GM12878 (cell line): ENCODE data around the gene OPCML. TPM values are rescaled to one million over a fixed set of nuclear protein-coding genes. Genes with fewer than 3 reads are reported as not detected.

Experiments
- ATAC-seq: fragments of 200-7000 bp; cut with Tn5 transposase; 3 replicates; pipeline ENCODE4 v1.9.1; 2020; ENCODE audit warnings: mild to moderate bottlenecking, moderate library complexity
- BruUV-seq: library from RNA; stranded (reverse); fragments of 400-500 nt; replicated peaks from 2 replicates; lab custom pipeline; 2021; lab: Mats Ljungman, UMichigan
- CTCF ChIA-PET: fragments of 300-600 bp; sonication (Branson Sonifier 250); formaldehyde crosslinking; extraction: SDS; loops from one replicate; lab custom pipeline; 2021; ENCODE audit warnings: inconsistent platforms; lab: Yijun Ruan, JAX
- POLR2A ChIA-PET: fragments of 350-600 bp; formaldehyde crosslinking; extraction: SDS; loops from one replicate; lab custom pipeline; 2021; ENCODE audit warnings: inconsistent platforms; lab: Charles Lee
- RAD21 ChIA-PET: fragments of 300-600 bp; sonication (Branson Sonifier 250); formaldehyde crosslinking; loops from one replicate; lab custom pipeline; 2023; ENCODE audit warnings: antibody characterized with exemption; ENCODE audit not compliant: unreplicated experiment; lab: Charles Lee
- SMC1A ChIA-PET: fragments of 300-600 bp; sonication (Branson Sonifier 250); formaldehyde crosslinking; loops from one replicate; lab custom pipeline; 2023; ENCODE audit not compliant: unreplicated experiment, uncharacterized antibody; lab: Charles Lee
- DNase-seq: peaks from one replicate; pipeline ENCODE4 v3.0.0-alpha.2; 2011; ENCODE audit warnings: low read depth, low spot score
- FAIRE-seq: peaks from 3 replicates; lab custom pipeline; 2011; peaks lifted over from hg19 to GRCh38; lab: Jason Lieb, UNC
- H2AFZ ChIP-seq: 2 replicates; pipeline ENCODE4 v1.6.0; 2011; ENCODE audit warnings: low read depth, low read length, control low read depth; ENCODE audit not compliant: control insufficient read depth
- H3K27ac ChIP-seq: 2 replicates; pipeline ENCODE4 v1.5.1; 2011; ENCODE audit warnings: control low read depth; ENCODE audit not compliant: control insufficient read depth, insufficient read depth
- H3K27me3 ChIP-seq, 2 experiments: replicated peaks in 1 of 2; 2 replicates each; pipeline versions ENCODE4 v1.6.0 to v1.6.1; 2011; ENCODE audit warnings: low read length in 1 of 2; ENCODE audit not compliant: control insufficient read depth in 2 of 2, insufficient read depth in 2 of 2
- H3K36me3 ChIP-seq, 2 experiments: 2 replicates each; pipeline ENCODE4 v1.5.1; 2011; ENCODE audit warnings: low read length in 1 of 2; ENCODE audit not compliant: control insufficient read depth in 2 of 2, insufficient read depth in 2 of 2
- H3K4me1 ChIP-seq: 2 replicates; pipeline ENCODE4 v1.6.1; 2011; ENCODE audit warnings: mild to moderate bottlenecking, low read length, moderate library complexity, mixed read lengths; ENCODE audit not compliant: control insufficient read depth, insufficient read depth
- H3K4me2 ChIP-seq: 2 replicates; pipeline ENCODE4 v1.6.0; 2011; ENCODE audit warnings: control low read depth; ENCODE audit not compliant: control insufficient read depth, insufficient read depth
- H3K4me3 ChIP-seq: fragments of 200-600 bp; sonication (generic); 2 replicates; pipeline ENCODE4 v1.5.1; 2016
- H3K79me2 ChIP-seq: 2 replicates; pipeline ENCODE4 v1.6.0; 2011; ENCODE audit warnings: low read length; ENCODE audit not compliant: control insufficient read depth, insufficient read depth
- H3K9ac ChIP-seq: 2 replicates; pipeline ENCODE4 v1.8.0; 2011; ENCODE audit warnings: low read length, control low read depth, mixed read lengths; ENCODE audit not compliant: control insufficient read depth, insufficient read depth
- H3K9me3 ChIP-seq: replicated peaks from 3 replicates; pipeline ENCODE4 v1.5.1; 2011; ENCODE audit warnings: mild to moderate bottlenecking, low read length; ENCODE audit not compliant: control insufficient read depth, insufficient read depth
- H4K20me1 ChIP-seq: 2 replicates; pipeline ENCODE4 v1.6.0; 2011; ENCODE audit not compliant: control insufficient read depth, insufficient read depth
- BACH1 ChIP-seq: fragments of 450-650 bp; IDR thresholded peaks from 2 replicates; pipeline ENCODE4 v1.6.1; 2017; ENCODE audit warnings: mild to moderate bottlenecking, borderline replicate concordance
- CUX1 ChIP-seq: IDR thresholded peaks from 2 replicates; pipeline ENCODE4 v1.6.1; 2012; ENCODE audit warnings: improper control_type of control experiment, low read depth, low read length; ENCODE audit not compliant: insufficient replicate concordance
- MTA2 ChIP-seq: fragments of 450-650 bp; IDR thresholded peaks from 2 replicates; pipeline ENCODE4 v1.6.1; 2016; ENCODE audit warnings: low read depth, mild to moderate bottlenecking, moderate library complexity
- POU2F2 ChIP-seq: IDR thresholded peaks from 3 replicates; pipeline ENCODE4 v1.6.1; 2011; ENCODE audit warnings: low read depth, mild to moderate bottlenecking, low read length, borderline replicate concordance
- RAD21 ChIP-seq: IDR thresholded peaks from 2 replicates; pipeline ENCODE4 v1.6.1; 2011; ENCODE audit warnings: mild to moderate bottlenecking, low read depth, low read length, moderate library complexity; ENCODE audit not compliant: insufficient read depth
- SIX5 ChIP-seq: IDR thresholded peaks from 2 replicates; pipeline ENCODE4 v1.6.1; 2011; ENCODE audit warnings: mild to moderate bottlenecking, low read depth, low read length, moderate library complexity; ENCODE audit not compliant: severe bottlenecking
- YBX1 ChIP-seq: fragments of 450-650 bp; IDR thresholded peaks from 2 replicates; pipeline ENCODE4 v1.6.1; 2016; ENCODE audit warnings: antibody characterized with exemption
- ZBTB4 ChIP-seq: fragments of 450-650 bp; formaldehyde crosslinking; IDR thresholded peaks from 2 replicates; pipeline ENCODE4 v1.4.0; 2022; ENCODE audit warnings: mild to moderate bottlenecking, moderate library complexity
- WGBS: methylation state at CpG from one replicate; pipeline ENCODE4 v1.1.6; 2016; ENCODE audit warnings: low lambda C conversion rate; ENCODE audit not compliant: insufficient replicate concordance, insufficient coverage; ENCODE audit errors: missing lambda C conversion rate; 5-methylcytosine and 5-hydroxymethylcytosine counted together
- in situ Hi-C: fragments of 300-500 bp; cut with MboI; formaldehyde crosslinking; loops from 9 replicates; pipeline ENCODE4 v1.14.3; 2018; ENCODE audit warnings: mixed read lengths
- intact Hi-C: fragments of 100-400 bp; cut with micrococcal nuclease; formaldehyde crosslinking; loops from one replicate; pipeline ENCODE4 v1.14.2; 2022; ENCODE audit not compliant: unreplicated experiment
- polyA plus RNA-seq, 11 experiments: library from polyadenylated mRNA; depleted of rRNA in 4 of 11; unstranded in 6 of 11; stranded (reverse) in 5 of 11; fragments of >200 nt; fragmentation: Nextera tagmentation in 4 of 11; fragmentation: Illumina TruSeq in 1 of 11; extraction: Ambion mirVana in 4 of 11; extraction: Trizol in 1 of 11; gene quantifications; 1 replicate in 1 of 11; 2 replicates in 10 of 11; pipeline versions ENCODE4 v1.2.1 to v1.2.3, GENCODE V29; 2011 to 2016; ENCODE audit warnings: inconsistent platforms in 2 of 11, missing spikeins in 2 of 11, low read depth in 1 of 11
- total RNA-seq, 4 experiments: library from RNA; depleted of rRNA in 3 of 4; stranded (reverse); fragments of >200 nt in 3 of 4; fragmentation: Illumina TruSeq in 1 of 4; extraction: Trizol in 1 of 4; gene quantifications; 2 replicates each; pipeline versions ENCODE4 v1.2.1 to v1.2.3, GENCODE V29; 2013 to 2021
- TF ChIP-seq, protein P1 (sequence below): fragments of 450-650 bp; IDR thresholded peaks from 2 replicates; pipeline ENCODE4 v1.6.1; 2016; ENCODE audit warnings: mild to moderate bottlenecking
- TF ChIP-seq, protein P2 (sequence below): IDR thresholded peaks from 2 replicates; pipeline ENCODE4 v1.6.1; 2012; ENCODE audit warnings: low read depth, low read length, improper control_type of control experiment

OPCML gene
- total and polyA plus RNA-seq, 10 of the 15 experiments (the other 5 are each of a cell fraction or from before 2014, with no cell fraction given): 0.84 TPM; not detected in 9

DNA sequence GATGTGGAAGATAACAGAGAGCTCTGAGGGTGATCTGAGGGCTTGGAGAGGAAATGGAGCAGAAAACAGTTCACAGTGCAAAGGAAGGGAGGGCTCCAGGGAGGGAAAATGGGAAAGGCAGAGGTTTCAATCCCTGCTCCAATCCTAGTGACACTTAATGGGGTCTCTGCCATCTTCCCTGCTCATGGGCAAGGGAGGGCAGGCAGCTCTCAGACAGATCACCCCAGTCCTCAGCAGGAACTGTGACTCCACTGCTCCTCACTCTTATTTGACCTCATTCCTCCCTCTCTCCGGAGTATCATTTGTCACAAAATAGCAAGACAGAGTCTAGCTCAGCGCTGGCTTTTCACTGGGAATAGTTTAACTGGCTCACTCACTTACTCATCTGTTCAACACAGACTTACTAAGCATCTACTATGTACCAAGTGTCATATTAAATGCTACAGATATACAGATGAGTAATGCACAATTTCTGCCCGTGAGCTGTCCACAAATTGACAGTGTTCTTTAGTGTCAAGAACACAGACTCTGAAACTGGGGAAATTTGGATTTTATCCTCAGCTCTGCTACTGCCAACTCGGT, 817.4 kb downstream of the OPCML start (continued):
- no peak for TF ChIP-seq CUX1

DNA sequence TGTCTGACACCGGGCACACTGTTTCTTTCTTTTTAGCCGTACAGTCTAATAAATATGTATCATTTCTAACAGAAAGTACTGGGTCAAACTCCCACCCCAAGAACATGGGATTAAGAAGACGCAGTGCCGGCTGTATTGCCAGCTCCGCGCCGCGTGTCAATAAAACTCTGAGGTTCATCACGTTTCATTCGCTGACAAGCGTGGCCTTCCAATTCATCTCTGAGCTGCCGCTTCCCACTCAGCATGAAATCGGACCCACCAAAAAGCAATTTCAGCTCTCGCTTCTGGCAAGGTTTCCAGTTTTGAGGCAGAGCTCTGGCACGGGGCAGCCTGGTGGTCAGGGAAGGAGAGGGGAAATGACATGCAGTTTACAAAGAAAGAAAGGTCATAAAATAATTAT, 819.8 kb downstream of the OPCML start:
- no peak for FAIRE-seq
- POLR2A ChIA-PET: no interaction called here
- 65% methylated on average over 15 of the region's 15 CpGs for WGBS
- SMC1A ChIA-PET: no interaction called here
- DNase-seq: no peak
- Histone ChIP-seq H3K9ac (no peak overlapping the region), H3K27me3 (no peaks in the 10 kb centered on the region; a peak in 1 of 4 replicates), H4K20me1 (no peaks in the 10 kb centered on the region), H3K4me1 (no peaks in the 10 kb centered on the region), H3K4me3 (no peak overlapping the region), H3K9me3 (no peaks in the 10 kb centered on the region), H3K36me3 (no peaks in the 10 kb centered on the region), H3K27ac (no peak overlapping the region), H3K4me2 (no peak overlapping the region), H2AFZ (no peak overlapping the region), H3K79me2 (no peaks in the 10 kb centered on the region)
- ATAC-seq: no peak
- RAD21 ChIA-PET: no interaction called here
- in situ Hi-C loops: no loop called here
- BruUV-seq: no TSS peak
- CTCF ChIA-PET: no interaction called here
- intact Hi-C loops: no loop called here
- TF ChIP-seq, protein P1, sequence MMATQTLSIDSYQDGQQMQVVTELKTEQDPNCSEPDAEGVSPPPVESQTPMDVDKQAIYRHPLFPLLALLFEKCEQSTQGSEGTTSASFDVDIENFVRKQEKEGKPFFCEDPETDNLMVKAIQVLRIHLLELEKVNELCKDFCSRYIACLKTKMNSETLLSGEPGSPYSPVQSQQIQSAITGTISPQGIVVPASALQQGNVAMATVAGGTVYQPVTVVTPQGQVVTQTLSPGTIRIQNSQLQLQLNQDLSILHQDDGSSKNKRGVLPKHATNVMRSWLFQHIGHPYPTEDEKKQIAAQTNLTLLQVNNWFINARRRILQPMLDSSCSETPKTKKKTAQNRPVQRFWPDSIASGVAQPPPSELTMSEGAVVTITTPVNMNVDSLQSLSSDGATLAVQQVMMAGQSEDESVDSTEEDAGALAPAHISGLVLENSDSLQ: no peak
- no peak for TF ChIP-seq RAD21
- TF ChIP-seq ZBTB4 (CRISPR knock-in tag): no peak
- TF ChIP-seq BACH1: no peak
- TF ChIP-seq MTA2: no peak
- no peak for TF ChIP-seq SIX5
- no peak for TF ChIP-seq YBX1
- TF ChIP-seq, protein P2, sequence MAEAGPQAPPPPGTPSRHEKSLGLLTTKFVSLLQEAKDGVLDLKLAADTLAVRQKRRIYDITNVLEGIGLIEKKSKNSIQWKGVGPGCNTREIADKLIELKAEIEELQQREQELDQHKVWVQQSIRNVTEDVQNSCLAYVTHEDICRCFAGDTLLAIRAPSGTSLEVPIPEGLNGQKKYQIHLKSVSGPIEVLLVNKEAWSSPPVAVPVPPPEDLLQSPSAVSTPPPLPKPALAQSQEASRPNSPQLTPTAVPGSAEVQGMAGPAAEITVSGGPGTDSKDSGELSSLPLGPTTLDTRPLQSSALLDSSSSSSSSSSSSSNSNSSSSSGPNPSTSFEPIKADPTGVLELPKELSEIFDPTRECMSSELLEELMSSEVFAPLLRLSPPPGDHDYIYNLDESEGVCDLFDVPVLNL: no peak
- no peak for TF ChIP-seq POU2F2
